ENCODE measurements around the gene PACS1. TPM values are rescaled to one million over a fixed set of nuclear protein-coding genes. Genes with fewer than 3 reads are reported as not detected.

The PACS1 gene
- polyA plus RNA-seq, 3 donors = 8.1 to 36.8 (median 12.4) TPM

- intact Hi-C loops (cut with micrococcal nuclease) = loop anchor here (2.0 kb wide), 1 partner anchor 60 kb away; no protein-coding TSS in a partner anchor
Observed at GRCh38 chr11:66282468-66283455, 212.7 kb downstream of the PACS1 start.

More at GRCh38 chr11:66282468-66283455, 212.7 kb downstream of the PACS1 start:
- H3K4me1 Mint-ChIP-seq = peaks cover 26% of the 10 kb centered on the region
- Histone ChIP-seq H3K4me1 (ENCODE audit: control insufficient read depth in 1 of 2, insufficient read depth in 2 of 2, low read length in 2 of 2) (peaks cover 15 to 28% of the 10 kb centered on the region in 2 donors), H3K27ac (ENCODE audit: low read depth in 1 of 2, low read length in 2 of 2) (no peak overlapping the region), H3K9ac (ENCODE audit: insufficient read depth, low read length, poor library complexity, severe bottlenecking) (no peak overlapping the region), H2AFZ (ENCODE audit: insufficient read depth, low read depth, low read length, poor library complexity, severe bottlenecking) (no peak overlapping the region), H3K9me3 (replicated peaks in 1 of 2; ENCODE audit: control insufficient read depth in 1 of 2, insufficient read depth in 1 of 2, low read length in 2 of 2) (no peaks in the 10 kb centered on the region), H4K20me1 (ENCODE audit: insufficient read depth, low read length) (peaks cover 41% of the 10 kb centered on the region), H3K4me3 (replicated peaks in 1 of 3; ENCODE audit: low read depth in 2 of 3, low read length in 3 of 3) (no peak overlapping the region), H3K4me2 (replicated peaks; ENCODE audit: extremely low read depth, low read length, poor library complexity, severe bottlenecking) (no peak overlapping the region), H3K36me3 (replicated peaks in 1 of 2; ENCODE audit: control insufficient read depth in 1 of 2, insufficient read depth in 2 of 2, low read length in 2 of 2) (peaks cover 3 to 14% of the 10 kb centered on the region in 2 donors), H3K27me3 (ENCODE audit: control insufficient read depth in 2 of 2, insufficient read depth in 2 of 2, low read length in 2 of 2) (peaks cover 3 to 18% of the 10 kb centered on the region in 2 donors), H3K79me2 (ENCODE audit: insufficient read depth, low read length) (no peaks in the 10 kb centered on the region)
- 8% methylated on average over 25 of the region's 35 CpGs for WGBS (ENCODE audit: insufficient coverage)
- DNase-seq = peak; percentile 98 to 99 (median 98)
- peaks cover 0 to 7% (median 2%) of the 10 kb centered on the region in 7 donors for H3K9me3 Mint-ChIP-seq
- H3K27me3 Mint-ChIP-seq (ENCODE audit: low read depth in 3 of 3) = peaks cover 21 to 26% (median 24%) of the 10 kb centered on the region in 3 donors
- H3K27ac Mint-ChIP-seq = peak overlapping the region in 2 of 7 donors; percentile 70
- TF ChIP-seq CTCF (IDR thresholded peaks at IDR 0.05) = peak; percentile 96
- H3K4me3 Mint-ChIP-seq = no peak overlapping the region
- H3K36me3 Mint-ChIP-seq = peaks cover 10 to 17% of the 10 kb centered on the region in 2 donors
